ENCODE results near the gene GLCE. TPM values are rescaled to one million over a fixed set of nuclear protein-coding genes. Genes with fewer than 3 reads are reported as not detected.

The GLCE gene
- total RNA-seq, 2 experiments from 2014 or later = 3.1 to 3.2 TPM

Other genes with a start within 250 kb of the GLCE start
- not detected for gene SPESP1, start 230.1 kb upstream of the GLCE start, total RNA-seq
- gene NOX5, start 145.9 kb upstream of the GLCE start, total RNA-seq = not detected
- gene PAQR5, start 138.3 kb downstream of the GLCE start, total RNA-seq = not detected